ENCODE data around the gene BTBD19. TPM values are rescaled to one million over a fixed set of nuclear protein-coding genes. Genes with fewer than 3 reads are reported as not detected.
"Not testable (repeated sequence)": the region's sequence is repeated elsewhere in the genome, so short reads cannot be mapped to it uniquely, and the experiment has no call there.

The BTBD19 gene, protein sequence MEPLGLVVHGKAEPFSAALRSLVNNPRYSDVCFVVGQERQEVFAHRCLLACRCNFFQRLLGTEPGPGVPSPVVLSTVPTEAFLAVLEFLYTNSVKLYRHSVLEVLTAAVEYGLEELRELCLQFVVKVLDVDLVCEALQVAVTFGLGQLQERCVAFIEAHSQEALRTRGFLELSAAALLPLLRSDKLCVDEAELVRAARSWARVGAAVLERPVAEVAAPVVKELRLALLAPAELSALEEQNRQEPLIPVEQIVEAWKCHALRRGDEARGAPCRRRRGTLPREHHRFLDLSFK
- 13.0 TPM for polyA plus RNA-seq
- long read RNA-seq, donor 1, result 0 reads
- long read RNA-seq, donor 2, result 0 reads
- long read RNA-seq, donor 3, result 0 reads
- long read RNA-seq, donor 4, result 0 reads
- long read RNA-seq, donor 5, partial matches to known transcripts, result 0 of 2 reads
- long read RNA-seq, donor 5, other reads (novel, unspliced or antisense), result 0 of 2 reads
- long read RNA-seq, donor 6, result 0 reads
- long read RNA-seq, donor 7, result 0 reads
- long read RNA-seq, donor 8, result 0 reads
- long read RNA-seq, donor 9, result 0 reads
- long read RNA-seq, donor 10, partial matches to known transcripts, result 0 of 1 reads
- long read RNA-seq, donor 10, other reads (novel, unspliced or antisense), result 0 of 1 reads
- long read RNA-seq, donor 11, result 0 reads

DNA sequence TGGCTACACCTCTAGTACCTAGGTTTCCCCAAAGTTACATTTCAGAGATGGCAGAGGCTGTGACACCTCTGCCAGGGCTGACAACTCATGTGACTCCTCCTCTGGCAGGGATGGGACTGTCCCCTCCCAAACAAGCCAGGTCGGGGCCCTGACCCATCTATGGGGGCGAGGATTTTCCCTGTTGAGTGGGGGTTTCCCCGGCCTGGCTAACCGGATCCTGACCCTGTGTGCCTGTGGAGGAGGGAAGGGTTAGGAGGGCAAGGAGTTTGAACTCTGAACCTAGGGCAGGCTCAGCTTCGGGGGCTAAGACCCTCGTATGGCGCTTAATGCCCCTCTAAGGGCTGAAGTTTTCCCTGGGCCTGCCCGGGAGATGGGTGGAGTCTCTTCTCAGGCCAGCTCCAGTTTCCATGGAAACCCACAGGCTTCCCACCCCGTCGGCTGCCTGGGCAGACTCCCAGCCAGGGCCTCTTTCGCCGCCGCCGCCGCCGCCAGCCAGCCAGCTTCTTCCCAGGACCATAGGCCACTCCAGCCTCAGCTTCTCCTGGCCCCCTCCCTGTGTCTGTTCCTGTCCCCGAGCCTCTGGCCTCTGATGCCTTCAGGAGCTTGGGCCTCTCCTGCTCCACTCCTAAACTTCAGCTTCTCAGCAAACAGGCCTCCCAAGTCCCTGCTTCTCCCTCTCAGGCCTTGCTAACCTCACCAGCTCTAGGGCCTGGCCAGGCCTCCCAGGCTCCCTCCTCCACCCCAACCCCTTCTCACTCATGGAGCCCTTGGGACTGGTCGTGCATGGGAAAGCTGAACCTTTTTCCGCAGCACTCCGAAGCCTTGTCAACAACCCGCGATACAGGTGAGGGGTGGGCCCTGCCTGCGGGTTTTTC, at the start of gene BTBD19:
Gene BTBD19 (plus strand): TSS at position 461 of the 875 bp plus-strand sequence. CDS start 298 bp downstream, at position 759.
- no peaks in the 10 kb centered on the region for H3K9me3 ChIP-seq (ENCODE audit: control insufficient read depth, low read depth, low read length)
- peak within 1 kb of the TSS; percentile 27 for H3K4me3 ChIP-seq (ENCODE audit: low read length)
- H3K4me1 ChIP-seq (ENCODE audit: control insufficient read depth, insufficient read depth, low read length), result peaks cover 46% of the 10 kb centered on the region
- H3K27me3 ChIP-seq (ENCODE audit: control insufficient read depth, insufficient read depth, low read length), result no peaks in the 10 kb centered on the region
- peaks cover 27% of the 10 kb centered on the region for H3K36me3 ChIP-seq (ENCODE audit: control insufficient read depth, insufficient read depth, low read length)
- peak; percentile 68 to 86 for DNase-seq
- peak within 1 kb of the TSS; percentile 97 for H3K27ac ChIP-seq (ENCODE audit: low read length)
- WGBS (ENCODE audit: insufficient coverage, low lambda C conversion rate), result no CpG with 5 or more reads among the region's 23 CpGs

DNA sequence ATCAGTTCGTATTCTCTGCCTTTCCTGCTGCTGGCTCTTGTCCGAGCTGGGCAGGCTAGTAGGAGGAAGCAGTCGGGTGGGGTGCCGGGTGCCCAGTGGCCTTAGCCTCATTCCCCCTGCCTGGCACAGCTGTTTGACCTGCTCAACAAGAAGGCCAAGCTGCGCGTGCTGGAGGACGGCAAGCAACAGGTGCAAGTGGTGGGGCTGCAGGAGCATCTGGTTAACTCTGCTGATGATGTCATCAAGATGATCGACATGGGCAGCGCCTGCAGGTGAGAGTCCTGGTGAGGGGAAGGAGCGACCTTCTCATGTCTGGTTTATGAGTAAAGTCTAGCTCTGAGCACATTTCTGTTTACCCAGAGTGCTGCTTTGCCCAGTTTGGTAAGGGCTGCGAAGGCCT, 49.2 kb upstream of the BTBD19 start:
- no CpG with 5 or more reads among the region's 11 CpGs for WGBS (ENCODE audit: insufficient coverage, low lambda C conversion rate)
- Histone ChIP-seq H3K27ac (ENCODE audit: low read length) (no peak overlapping the region), H3K4me3 (ENCODE audit: low read length) (no peak overlapping the region), H3K4me1 (ENCODE audit: control insufficient read depth, insufficient read depth, low read length) (no peaks in the 10 kb centered on the region), H3K9me3 (ENCODE audit: control insufficient read depth, low read depth, low read length) (no peaks in the 10 kb centered on the region), H3K36me3 (ENCODE audit: control insufficient read depth, insufficient read depth, low read length) (peaks cover 56% of the 10 kb centered on the region), H3K27me3 (ENCODE audit: control insufficient read depth, insufficient read depth, low read length) (no peaks in the 10 kb centered on the region)
- DNase-seq, result no peak

DNA sequence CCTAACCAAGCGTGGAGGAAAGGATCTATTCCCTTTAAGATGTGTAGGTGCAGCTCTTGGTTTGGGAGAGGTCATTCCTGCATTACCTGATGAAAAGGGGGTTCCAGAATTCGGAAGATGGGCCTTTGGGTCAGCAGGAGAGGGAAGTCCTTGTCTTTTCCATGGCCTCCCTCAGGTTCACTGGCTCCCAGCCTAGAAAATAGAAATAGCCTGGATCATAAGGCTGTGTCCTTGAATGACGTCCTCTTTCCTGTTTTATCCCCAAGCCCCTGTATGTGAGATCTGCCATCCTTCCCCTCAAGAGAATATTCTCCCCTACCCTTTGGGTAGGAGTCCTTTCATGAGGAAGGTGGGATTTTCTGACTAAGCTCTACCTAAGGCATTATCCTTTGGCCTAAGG, 47.4 kb upstream of the BTBD19 start:
- WGBS (ENCODE audit: insufficient coverage, low lambda C conversion rate), result no CpG with 5 or more reads among the region's 3 CpGs
- Histone ChIP-seq H3K4me1 (ENCODE audit: control insufficient read depth, insufficient read depth, low read length) (no peaks in the 10 kb centered on the region), H3K36me3 (ENCODE audit: control insufficient read depth, insufficient read depth, low read length) (peaks cover 51% of the 10 kb centered on the region), H3K4me3 (ENCODE audit: low read length) (no peak overlapping the region), H3K27ac (ENCODE audit: low read length) (no peak overlapping the region), H3K9me3 (ENCODE audit: control insufficient read depth, low read depth, low read length) (no peaks in the 10 kb centered on the region), H3K27me3 (ENCODE audit: control insufficient read depth, insufficient read depth, low read length) (no peaks in the 10 kb centered on the region)
- DNase-seq, result no peak

DNA sequence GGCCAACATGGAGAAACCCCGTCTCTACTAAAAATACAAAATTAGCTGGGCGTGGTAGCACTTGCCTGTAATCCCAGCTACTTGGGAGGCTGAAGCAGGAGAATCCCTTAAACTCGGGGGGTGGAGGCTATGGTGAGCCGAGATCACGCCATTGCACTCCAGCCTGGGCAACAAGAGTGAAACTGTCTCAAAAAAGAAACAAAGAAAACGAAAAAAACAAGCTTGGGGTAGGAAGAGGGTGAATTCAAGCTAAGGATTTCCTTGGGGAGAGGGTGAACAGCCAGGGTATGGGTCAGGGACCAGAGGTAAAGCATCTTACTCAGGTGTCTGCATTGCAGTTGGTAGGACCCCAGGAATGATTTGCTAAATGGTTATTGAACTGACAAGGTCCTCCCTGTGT, 41.9 kb upstream of the BTBD19 start:
- no CpG with 5 or more reads among the region's 6 CpGs for WGBS (ENCODE audit: insufficient coverage, low lambda C conversion rate)
- not testable (repeated sequence) for H3K4me3 ChIP-seq (ENCODE audit: low read length); H3K4me1 ChIP-seq (ENCODE audit: control insufficient read depth, insufficient read depth, low read length); H3K9me3 ChIP-seq (ENCODE audit: control insufficient read depth, low read depth, low read length); H3K27me3 ChIP-seq (ENCODE audit: control insufficient read depth, insufficient read depth, low read length); DNase-seq; H3K27ac ChIP-seq (ENCODE audit: low read length)
- peaks cover 18% of the 10 kb centered on the region for H3K36me3 ChIP-seq (ENCODE audit: control insufficient read depth, insufficient read depth, low read length)

DNA sequence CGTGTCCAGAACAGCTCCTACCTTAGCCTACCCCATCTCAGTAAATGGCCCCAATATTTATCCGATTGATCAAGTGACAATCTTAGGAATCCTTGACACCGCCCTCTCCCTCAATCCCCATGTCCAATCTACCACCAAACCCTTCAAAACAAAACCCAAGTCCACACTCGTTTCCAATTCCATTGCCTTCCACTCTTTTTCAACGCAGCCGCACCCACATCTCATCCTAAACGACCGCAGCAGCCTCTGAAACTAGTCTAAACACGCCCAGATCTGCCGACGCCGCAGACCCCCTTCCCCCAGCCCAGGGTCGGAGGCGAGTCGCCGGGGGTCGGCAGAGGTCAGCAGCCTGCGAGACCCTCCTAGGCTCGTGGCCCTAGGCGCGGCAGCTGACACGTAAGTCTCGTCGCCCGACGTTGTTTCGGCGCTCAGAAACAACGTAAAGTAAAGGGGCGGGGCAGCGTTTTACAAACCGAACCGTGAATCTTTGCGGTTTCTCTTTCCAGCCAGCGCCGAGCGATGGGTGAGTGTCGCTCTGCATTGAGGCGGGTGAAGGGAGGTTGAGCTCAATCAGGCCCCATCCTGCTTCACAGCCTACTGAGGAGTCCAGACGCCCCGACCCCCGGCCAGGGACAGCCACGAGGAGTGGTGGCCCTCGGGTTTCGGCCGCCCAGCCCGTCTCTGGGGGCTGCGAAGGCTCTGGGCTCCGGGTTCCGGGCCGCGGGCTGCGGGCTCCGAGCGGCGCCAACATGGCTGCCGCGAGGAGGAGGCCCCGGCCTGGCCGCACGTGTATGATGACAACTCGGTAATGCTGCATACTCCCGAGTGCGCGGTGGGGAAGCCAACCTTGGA, 33.0 kb upstream of the BTBD19 start, which contains the start of gene RPS8:
Gene RPS8 (plus strand): TSS at position 463 of the 852 bp plus-strand sequence. CDS start 57 bp downstream, at position 520.
- Histone ChIP-seq H3K36me3 (ENCODE audit: control insufficient read depth, insufficient read depth, low read length) (peaks cover 31% of the 10 kb centered on the region), H3K27me3 (ENCODE audit: control insufficient read depth, insufficient read depth, low read length) (no peaks in the 10 kb centered on the region), H3K4me1 (ENCODE audit: control insufficient read depth, insufficient read depth, low read length) (peaks cover 16% of the 10 kb centered on the region), H3K4me3 (ENCODE audit: low read length) (peak within 1 kb of the TSS; percentile 75), H3K9me3 (ENCODE audit: control insufficient read depth, low read depth, low read length) (no peaks in the 10 kb centered on the region), H3K27ac (ENCODE audit: low read length) (peak within 1 kb of the TSS; percentile 93)
- DNase-seq, result peak; percentile 94 to 97
- no CpG with 5 or more reads among the region's 65 CpGs for WGBS (ENCODE audit: insufficient coverage, low lambda C conversion rate)

DNA sequence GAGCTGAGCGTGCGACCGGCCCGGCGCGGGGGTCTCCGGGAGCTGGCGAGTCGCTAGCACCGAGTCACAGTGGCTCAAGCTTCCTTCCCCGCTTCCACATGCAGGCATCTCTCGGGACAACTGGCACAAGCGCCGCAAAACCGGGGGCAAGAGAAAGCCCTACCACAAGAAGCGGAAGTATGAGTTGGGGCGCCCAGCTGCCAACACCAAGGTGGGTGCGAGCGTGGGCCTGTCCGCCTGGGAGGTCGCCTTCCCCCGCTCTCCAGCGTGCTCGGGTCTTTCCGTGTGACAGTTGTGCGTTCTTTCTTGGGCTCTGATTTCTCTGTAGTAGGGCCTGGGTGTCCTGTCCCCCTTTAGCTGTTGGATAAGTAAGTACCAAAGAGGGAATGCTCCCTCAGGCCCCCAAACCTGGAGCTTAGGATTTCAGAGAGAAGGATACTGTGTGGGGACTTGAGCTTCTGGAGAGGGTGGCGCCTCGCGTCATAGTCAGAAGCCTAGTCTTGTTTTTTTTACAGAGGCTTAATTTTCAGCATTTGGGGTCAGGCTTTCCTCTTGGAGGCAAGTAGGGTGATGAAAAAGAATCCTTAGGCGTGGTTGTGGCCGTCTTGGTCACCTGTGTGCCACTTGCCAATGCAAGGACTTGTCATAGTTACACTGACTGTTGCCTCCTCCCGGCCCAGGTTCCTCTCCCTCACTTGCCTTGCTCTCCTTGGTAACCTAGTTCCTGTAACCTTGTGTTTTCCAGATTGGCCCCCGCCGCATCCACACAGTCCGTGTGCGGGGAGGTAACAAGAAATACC, 32.2 kb upstream of the BTBD19 start:
- peak in 1 of 2 donors; percentile 60 for DNase-seq
- Histone ChIP-seq H3K36me3 (ENCODE audit: control insufficient read depth, insufficient read depth, low read length) (peaks cover 34% of the 10 kb centered on the region), H3K27ac (ENCODE audit: low read length) (peak overlapping the region; percentile 93), H3K4me3 (ENCODE audit: low read length) (peak overlapping the region; percentile 75), H3K27me3 (ENCODE audit: control insufficient read depth, insufficient read depth, low read length) (no peaks in the 10 kb centered on the region), H3K4me1 (ENCODE audit: control insufficient read depth, insufficient read depth, low read length) (peaks cover 16% of the 10 kb centered on the region), H3K9me3 (ENCODE audit: control insufficient read depth, low read depth, low read length) (no peaks in the 10 kb centered on the region)
- no CpG with 5 or more reads among the region's 36 CpGs for WGBS (ENCODE audit: insufficient coverage, low lambda C conversion rate)

DNA sequence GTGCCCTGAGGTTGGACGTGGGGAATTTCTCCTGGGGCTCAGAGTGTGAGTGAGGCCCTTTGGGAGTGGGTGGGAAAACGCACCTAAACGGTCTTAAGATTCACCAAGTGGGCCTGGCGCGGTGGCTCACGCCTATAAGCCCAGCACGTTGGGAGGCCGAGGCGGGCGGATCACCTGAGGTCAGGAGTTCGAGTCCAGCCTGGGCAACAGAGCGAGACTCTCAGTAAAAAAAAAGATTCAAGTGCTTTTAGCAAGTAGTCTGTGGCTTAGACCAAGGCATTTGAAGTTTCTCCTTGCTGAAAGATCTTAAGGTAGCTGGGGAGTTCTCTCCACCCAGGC, 31.6 kb upstream of the BTBD19 start:
- WGBS (ENCODE audit: insufficient coverage, low lambda C conversion rate), result no CpG with 5 or more reads among the region's 12 CpGs
- peak overlapping the region; percentile 75 for H3K4me3 ChIP-seq (ENCODE audit: low read length)

DNA sequence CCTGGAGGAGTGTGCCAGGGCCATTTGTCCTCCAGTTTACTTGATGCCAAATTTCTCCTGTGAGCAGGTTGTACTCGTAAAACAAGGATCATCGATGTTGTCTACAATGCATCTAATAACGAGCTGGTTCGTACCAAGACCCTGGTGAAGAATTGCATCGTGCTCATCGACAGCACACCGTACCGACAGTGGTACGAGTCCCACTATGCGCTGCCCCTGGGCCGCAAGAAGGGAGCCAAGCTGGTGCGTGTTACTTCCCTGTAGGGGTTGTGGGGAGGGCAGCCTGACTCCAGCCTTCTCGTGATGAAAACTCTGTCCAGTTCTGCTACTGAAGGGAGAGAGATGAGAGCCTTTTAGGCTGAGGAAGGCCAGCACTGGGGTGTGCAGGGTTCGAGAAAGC, 30.8 kb upstream of the BTBD19 start:
- Histone ChIP-seq H3K36me3 (ENCODE audit: control insufficient read depth, insufficient read depth, low read length) (peaks cover 34% of the 10 kb centered on the region), H3K4me1 (ENCODE audit: control insufficient read depth, insufficient read depth, low read length) (peaks cover 16% of the 10 kb centered on the region), H3K27ac (ENCODE audit: low read length) (no peak overlapping the region), H3K27me3 (ENCODE audit: control insufficient read depth, insufficient read depth, low read length) (no peaks in the 10 kb centered on the region), H3K4me3 (ENCODE audit: low read length) (no peak overlapping the region), H3K9me3 (ENCODE audit: control insufficient read depth, low read depth, low read length) (no peaks in the 10 kb centered on the region)
- WGBS (ENCODE audit: insufficient coverage, low lambda C conversion rate), result no CpG with 5 or more reads among the region's 14 CpGs
- DNase-seq, result no peak

More for the DNA sequence above, 31.6 kb upstream of the BTBD19 start:
- Histone ChIP-seq H3K27me3 (ENCODE audit: control insufficient read depth, insufficient read depth, low read length) (no peaks in the 10 kb centered on the region), H3K27ac (ENCODE audit: low read length) (peak overlapping the region; percentile 93), H3K4me1 (ENCODE audit: control insufficient read depth, insufficient read depth, low read length) (peaks cover 16% of the 10 kb centered on the region), H3K36me3 (ENCODE audit: control insufficient read depth, insufficient read depth, low read length) (peaks cover 34% of the 10 kb centered on the region), H3K9me3 (ENCODE audit: control insufficient read depth, low read depth, low read length) (no peaks in the 10 kb centered on the region)
- no peak for DNase-seq

DNA sequence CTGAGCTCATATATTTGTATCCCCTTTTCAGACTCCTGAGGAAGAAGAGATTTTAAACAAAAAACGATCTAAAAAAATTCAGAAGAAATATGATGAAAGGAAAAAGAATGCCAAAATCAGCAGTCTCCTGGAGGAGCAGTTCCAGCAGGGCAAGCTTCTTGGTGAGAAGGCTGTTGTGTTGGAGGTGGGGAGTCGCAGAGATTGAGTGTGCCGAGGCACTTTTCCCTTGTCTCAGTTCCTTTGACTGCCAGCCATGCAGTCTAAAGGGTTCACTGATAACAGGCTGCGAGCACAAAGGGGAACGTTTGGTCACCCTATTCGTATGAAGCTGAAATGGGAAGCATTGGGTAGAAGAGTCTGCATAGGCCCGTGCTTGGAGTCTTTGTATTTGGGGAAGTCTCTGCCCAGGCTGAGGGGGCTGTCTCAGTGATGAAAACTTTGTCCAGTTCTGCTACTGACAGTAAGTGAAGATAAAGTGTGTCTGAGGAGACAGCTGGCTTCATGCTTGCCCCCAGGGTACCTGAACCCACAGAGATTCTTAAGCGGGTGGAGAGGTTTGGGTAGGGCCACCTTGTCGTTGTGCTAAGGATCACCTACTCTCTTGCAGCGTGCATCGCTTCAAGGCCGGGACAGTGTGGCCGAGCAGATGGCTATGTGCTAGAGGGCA, 30.2 kb upstream of the BTBD19 start:
- Histone ChIP-seq H3K27me3 (ENCODE audit: control insufficient read depth, insufficient read depth, low read length) (no peaks in the 10 kb centered on the region), H3K27ac (ENCODE audit: low read length) (no peak overlapping the region), H3K4me1 (ENCODE audit: control insufficient read depth, insufficient read depth, low read length) (peaks cover 16% of the 10 kb centered on the region), H3K4me3 (ENCODE audit: low read length) (no peak overlapping the region), H3K36me3 (ENCODE audit: control insufficient read depth, insufficient read depth, low read length) (peaks cover 34% of the 10 kb centered on the region), H3K9me3 (ENCODE audit: control insufficient read depth, low read depth, low read length) (no peaks in the 10 kb centered on the region)
- no peak for DNase-seq
- WGBS (ENCODE audit: insufficient coverage, low lambda C conversion rate), result no CpG with 5 or more reads among the region's 13 CpGs

All from large intestine (tissue), 12 donors.